Left ventricle myocardium inferior (tissue), 1 donor: ENCODE results near the gene TSPAN11. TPM values are rescaled to one million over a fixed set of nuclear protein-coding genes. Genes with fewer than 3 reads are reported as not detected.
"Not testable (repeated sequence)": the region's sequence is repeated elsewhere in the genome, so short reads cannot be mapped to it uniquely, and the experiment has no call there.

Experiments
- DNase-seq: peaks from one replicate; pipeline ENCODE4 v3.0.0-alpha.2; 2020
- H3K27ac ChIP-seq: fragments of 200-600 bp; replicated peaks from 2 replicates; pipeline ENCODE4 v1.8.0; 2021
- H3K27me3 ChIP-seq: fragments of 200-600 bp; 2 replicates; pipeline ENCODE4 v1.8.0; 2021; ENCODE audit warnings: low read depth
- H3K36me3 ChIP-seq: fragments of 200-600 bp; 2 replicates; pipeline ENCODE4 v1.8.0; 2021
- H3K4me1 ChIP-seq: fragments of 200-600 bp; 2 replicates; pipeline ENCODE4 v1.8.0; 2021
- H3K4me3 ChIP-seq: fragments of 200-600 bp; 2 replicates; pipeline ENCODE4 v1.8.0; 2021; ENCODE audit warnings: mild to moderate bottlenecking, moderate library complexity
- H3K9me3 ChIP-seq: fragments of 200-600 bp; replicated peaks from 2 replicates; pipeline ENCODE4 v1.8.0; 2021
- CTCF ChIP-seq: fragments of 200-600 bp; IDR thresholded peaks from 2 replicates; pipeline ENCODE4 v1.8.0; 2021; ENCODE audit warnings: antibody characterized with exemption, mild to moderate bottlenecking, borderline replicate concordance
- intact Hi-C: fragments of 100-400 bp; cut with micrococcal nuclease; formaldehyde crosslinking; loops from one replicate; pipeline ENCODE4 v1.11.0; 2022
- total RNA-seq: library from RNA; stranded (reverse); fragmentation: NEBNext Ultra II Directional; extraction: Animal tissue kit (Norgen Biotek cat#: 25700); gene quantifications from one replicate; pipeline ENCODE4 v1.2.1, GENCODE V29; 2021
- donor health status: DM: no; HTN: yes; CAD: no; lungs with severe emphysema.

The TSPAN11 gene
- total RNA-seq, 1 donor from 2014 or later: 1.7 TPM

GRCh38 chr12:30882706-30883105 is 43.8 kb upstream of the TSPAN11 start:
- Histone ChIP-seq H3K27me3 (peaks cover 13% of the 10 kb centered on the region), H3K36me3 (no peaks in the 10 kb centered on the region), H3K4me3 (no peak overlapping the region), H3K4me1 (no peaks in the 10 kb centered on the region), H3K9me3 (peaks cover 23% of the 10 kb centered on the region), H3K27ac (no peak overlapping the region)
- no peak for DNase-seq
- intact Hi-C loops: no loop called here
- no peak for TF ChIP-seq CTCF

- intact Hi-C loops: no loop called here
- no peak overlapping the region for H3K27ac ChIP-seq
- H3K4me1 ChIP-seq: no peaks in the 10 kb centered on the region
- no peaks in the 10 kb centered on the region for H3K27me3 ChIP-seq
- TF ChIP-seq CTCF: no peak
- peaks cover 44% of the 10 kb centered on the region for H3K9me3 ChIP-seq
- H3K36me3 ChIP-seq: no peaks in the 10 kb centered on the region
- no peak overlapping the region for H3K4me3 ChIP-seq
- DNase-seq: no peak
Measured at GRCh38 chr12:30884799-30885198, 41.7 kb upstream of the TSPAN11 start.

GRCh38 chr12:30885321-30885720 is 41.2 kb upstream of the TSPAN11 start:
- Histone ChIP-seq H3K4me1 (no peaks in the 10 kb centered on the region), H3K27ac (no peak overlapping the region), H3K9me3 (peaks cover 49% of the 10 kb centered on the region), H3K36me3 (no peaks in the 10 kb centered on the region), H3K4me3 (no peak overlapping the region), H3K27me3 (no peaks in the 10 kb centered on the region)
- DNase-seq: no peak
- no peak for TF ChIP-seq CTCF
- intact Hi-C loops: no loop called here

- intact Hi-C loops: no loop called here
- TF ChIP-seq CTCF: no peak
- peaks cover 51% of the 10 kb centered on the region for H3K9me3 ChIP-seq
- H3K36me3 ChIP-seq: no peaks in the 10 kb centered on the region
- no peak overlapping the region for H3K27ac ChIP-seq
- DNase-seq: no peak
- H3K27me3 ChIP-seq: no peaks in the 10 kb centered on the region
- no peak overlapping the region for H3K4me3 ChIP-seq
- no peaks in the 10 kb centered on the region for H3K4me1 ChIP-seq
Measured at GRCh38 chr12:30887226-30887625, 39.3 kb upstream of the TSPAN11 start.

GRCh38 chr12:30888241-30888640 is 38.3 kb upstream of the TSPAN11 start:
- TF ChIP-seq CTCF: no peak
- Histone ChIP-seq H3K9me3 (peaks cover 51% of the 10 kb centered on the region), H3K27ac (no peak overlapping the region), H3K4me3 (no peak overlapping the region), H3K36me3 (no peaks in the 10 kb centered on the region), H3K27me3 (no peaks in the 10 kb centered on the region), H3K4me1 (no peaks in the 10 kb centered on the region)
- DNase-seq: no peak
- intact Hi-C loops: no loop called here

GRCh38 chr12:30894531-30894930 is 32.0 kb upstream of the TSPAN11 start:
- DNase-seq, H3K4me3 ChIP-seq, H3K36me3 ChIP-seq, H3K27ac ChIP-seq, H3K4me1 ChIP-seq, intact Hi-C loops: not testable (repeated sequence)
- peaks cover 10% of the 10 kb centered on the region for H3K9me3 ChIP-seq
- H3K27me3 ChIP-seq: peaks cover 11% of the 10 kb centered on the region
